Measurements from ENCODE around the gene TMX1.

DNA sequence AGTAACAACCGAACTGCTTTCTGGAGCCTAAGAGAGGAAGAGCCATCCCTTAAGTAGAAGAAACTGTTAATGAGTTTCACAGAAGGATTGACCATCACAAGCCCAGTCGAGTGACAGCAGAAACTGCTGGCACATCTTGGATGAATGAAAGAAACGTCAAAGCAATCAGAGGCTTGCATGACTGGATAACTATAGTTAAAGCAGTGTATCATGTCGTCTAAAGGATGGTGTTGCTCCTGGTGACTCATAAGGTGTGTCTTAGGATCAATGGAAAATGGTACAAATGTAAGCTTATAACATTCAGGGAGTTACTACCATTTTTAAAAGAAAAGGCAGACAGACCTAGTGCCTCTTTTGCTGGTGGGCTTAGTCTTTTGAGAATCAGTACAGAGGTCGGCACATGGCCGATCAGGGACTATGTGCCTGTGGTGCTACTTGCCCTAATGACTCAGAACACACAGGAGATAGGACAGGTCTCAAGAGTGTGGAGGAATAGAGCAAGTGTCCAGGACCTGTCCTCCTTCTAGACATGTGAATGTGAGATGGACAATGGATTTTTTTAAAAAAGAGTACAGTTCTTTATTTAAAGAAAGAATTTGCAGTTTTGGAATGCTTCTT is 55.7 kb downstream of the TMX1 start:
- TF ChIP-seq CTCF (IDR thresholded peaks at IDR 0.05) (no peak), POLR2A (IDR thresholded peaks at IDR 0.05) (no peak), EP300 (IDR thresholded peaks at IDR 0.05) (no peak)
